ENCODE measurements around the gene CST6.

DNA sequence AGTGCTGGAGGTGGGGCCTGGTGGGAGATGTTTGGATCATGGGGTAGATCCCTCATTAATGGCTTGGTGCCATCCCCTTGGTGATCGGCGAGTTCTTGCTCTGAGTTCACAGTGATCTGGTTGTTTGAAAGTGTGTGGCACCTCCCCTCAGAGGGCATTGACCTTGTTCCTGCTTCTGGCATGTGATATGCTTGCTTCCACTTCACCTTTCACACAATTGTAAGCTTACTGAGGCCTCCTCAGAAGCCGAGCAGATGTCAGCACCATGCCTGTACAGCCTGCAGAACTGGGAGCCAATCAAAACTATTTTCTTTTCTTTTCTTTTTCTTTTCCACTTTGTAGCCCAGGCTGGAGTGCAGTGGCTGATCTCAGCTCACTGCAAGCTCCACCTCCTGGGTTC lies 25.5 kb downstream of the CST6 start:
- TF ChIP-seq, protein P1, sequence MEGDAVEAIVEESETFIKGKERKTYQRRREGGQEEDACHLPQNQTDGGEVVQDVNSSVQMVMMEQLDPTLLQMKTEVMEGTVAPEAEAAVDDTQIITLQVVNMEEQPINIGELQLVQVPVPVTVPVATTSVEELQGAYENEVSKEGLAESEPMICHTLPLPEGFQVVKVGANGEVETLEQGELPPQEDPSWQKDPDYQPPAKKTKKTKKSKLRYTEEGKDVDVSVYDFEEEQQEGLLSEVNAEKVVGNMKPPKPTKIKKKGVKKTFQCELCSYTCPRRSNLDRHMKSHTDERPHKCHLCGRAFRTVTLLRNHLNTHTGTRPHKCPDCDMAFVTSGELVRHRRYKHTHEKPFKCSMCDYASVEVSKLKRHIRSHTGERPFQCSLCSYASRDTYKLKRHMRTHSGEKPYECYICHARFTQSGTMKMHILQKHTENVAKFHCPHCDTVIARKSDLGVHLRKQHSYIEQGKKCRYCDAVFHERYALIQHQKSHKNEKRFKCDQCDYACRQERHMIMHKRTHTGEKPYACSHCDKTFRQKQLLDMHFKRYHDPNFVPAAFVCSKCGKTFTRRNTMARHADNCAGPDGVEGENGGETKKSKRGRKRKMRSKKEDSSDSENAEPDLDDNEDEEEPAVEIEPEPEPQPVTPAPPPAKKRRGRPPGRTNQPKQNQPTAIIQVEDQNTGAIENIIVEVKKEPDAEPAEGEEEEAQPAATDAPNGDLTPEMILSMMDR (conservative IDR thresholded peaks at IDR 0.05; ENCODE audit: low read depth, low read length), result no peak
- no peak for TF ChIP-seq BHLHE40 (IDR thresholded peaks at IDR 0.05; ENCODE audit: low read depth, low read length)
- TF ChIP-seq SMC3 (IDR thresholded peaks at IDR 0.05; ENCODE audit: low read depth, low read length), result no peak
- TF ChIP-seq RFX5 (IDR thresholded peaks at IDR 0.05; ENCODE audit: low read depth, low read length), result no peak
- TF ChIP-seq MXI1 (IDR thresholded peaks at IDR 0.05; ENCODE audit: borderline replicate concordance, low read depth, low read length), result no peak

Measured in IMR-90 (cell line).